ENCODE results near the gene WDR7.

Gene WDR7

GRCh38 chr18:56861244-56861643 is 210.1 kb downstream of the WDR7 start:
- Histone ChIP-seq H3K4ac (ENCODE audit: low read depth, low read length) (no peak overlapping the region), H2BK120ac (ENCODE audit: low read depth, low read length) (no peak overlapping the region), H3K4me1 (ENCODE audit: control insufficient read depth, low read depth, low read length) (no peaks in the 10 kb centered on the region), H3K4me2 (ENCODE audit: low read length) (no peak overlapping the region), H3K18ac (ENCODE audit: low read length) (no peak overlapping the region), H2BK15ac (replicated peaks; ENCODE audit: low read depth) (no peak overlapping the region), H3K27ac (ENCODE audit: low read depth, low read length) (no peak overlapping the region), H3K56ac (ENCODE audit: low read length) (no peak overlapping the region), H3K79me2 (ENCODE audit: control insufficient read depth, insufficient read depth, low read length) (no peaks in the 10 kb centered on the region), H2BK5ac (ENCODE audit: low read length) (no peak overlapping the region), H3K27me3 (ENCODE audit: insufficient read depth, low read length, poor library complexity) (no peaks in the 10 kb centered on the region), H3K9ac (ENCODE audit: low read length) (no peak overlapping the region), H3K23ac (ENCODE audit: low read length) (no peak overlapping the region), H2AK5ac (ENCODE audit: low read length) (no peak overlapping the region), H4K5ac (ENCODE audit: low read length) (no peak overlapping the region), H3K79me1 (ENCODE audit: low read length) (no peaks in the 10 kb centered on the region), H3K4me3 (ENCODE audit: low read length) (no peak overlapping the region), H4K8ac (ENCODE audit: low read depth, low read length) (no peak overlapping the region), H3K36me3 (ENCODE audit: control insufficient read depth, insufficient read depth, low read length) (no peaks in the 10 kb centered on the region)
- WGBS (ENCODE audit: extremely low coverage, insufficient coverage, low lambda C conversion rate): no CpG with 5 or more reads among the region's 6 CpGs
- DNase-seq: no peak

- H4K5ac ChIP-seq (ENCODE audit: low read length): no peak overlapping the region
- H3K27me3 ChIP-seq (ENCODE audit: insufficient read depth, low read length, poor library complexity): no peaks in the 10 kb centered on the region
- peaks cover 6% of the 10 kb centered on the region for H3K4me1 ChIP-seq (ENCODE audit: control insufficient read depth, low read depth, low read length)
- no peaks in the 10 kb centered on the region for H3K36me3 ChIP-seq (ENCODE audit: control insufficient read depth, insufficient read depth, low read length)
- H3K79me2 ChIP-seq (ENCODE audit: control insufficient read depth, insufficient read depth, low read length): no peaks in the 10 kb centered on the region
- no peak overlapping the region for H2AK5ac ChIP-seq (ENCODE audit: low read length)
- H2BK5ac ChIP-seq (ENCODE audit: low read length): no peak overlapping the region
- no peak overlapping the region for H3K4me3 ChIP-seq (ENCODE audit: low read length)
- no peak overlapping the region for H2BK120ac ChIP-seq (ENCODE audit: low read depth, low read length)
- no peak overlapping the region for H4K8ac ChIP-seq (ENCODE audit: low read depth, low read length)
- no peak overlapping the region for H3K9ac ChIP-seq (ENCODE audit: low read length)
- no peak overlapping the region for H3K23ac ChIP-seq (ENCODE audit: low read length)
- no peak overlapping the region for H3K4ac ChIP-seq (ENCODE audit: low read depth, low read length)
- H3K56ac ChIP-seq (ENCODE audit: low read length): no peak overlapping the region
- no peak overlapping the region for H3K18ac ChIP-seq (ENCODE audit: low read length)
- peak; percentile 51 for DNase-seq
- no peak overlapping the region for H3K27ac ChIP-seq (ENCODE audit: low read depth, low read length)
- H2BK15ac ChIP-seq (replicated peaks; ENCODE audit: low read depth): no peak overlapping the region
- no peak overlapping the region for H3K4me2 ChIP-seq (ENCODE audit: low read length)
- WGBS (ENCODE audit: extremely low coverage, insufficient coverage, low lambda C conversion rate): no CpG with 5 or more reads among the region's 2 CpGs
- no peaks in the 10 kb centered on the region for H3K79me1 ChIP-seq (ENCODE audit: low read length)
These were observed 218.1 kb downstream of the WDR7 start for GRCh38 chr18:56869189-56869777.

- no peak overlapping the region for H3K9ac ChIP-seq (ENCODE audit: low read length)
- no peak overlapping the region for H4K8ac ChIP-seq (ENCODE audit: low read depth, low read length)
- DNase-seq: no peak
- H3K18ac ChIP-seq (ENCODE audit: low read length): no peak overlapping the region
- peaks cover 6% of the 10 kb centered on the region for H3K4me1 ChIP-seq (ENCODE audit: control insufficient read depth, low read depth, low read length)
- H3K27ac ChIP-seq (ENCODE audit: low read depth, low read length): no peak overlapping the region
- no peak overlapping the region for H4K5ac ChIP-seq (ENCODE audit: low read length)
- H3K4me3 ChIP-seq (ENCODE audit: low read length): no peak overlapping the region
- no peak overlapping the region for H2BK120ac ChIP-seq (ENCODE audit: low read depth, low read length)
- H3K4ac ChIP-seq (ENCODE audit: low read depth, low read length): no peak overlapping the region
- WGBS (ENCODE audit: extremely low coverage, insufficient coverage, low lambda C conversion rate): no CpG with 5 or more reads among the region's 2 CpGs
- no peaks in the 10 kb centered on the region for H3K27me3 ChIP-seq (ENCODE audit: insufficient read depth, low read length, poor library complexity)
- H3K4me2 ChIP-seq (ENCODE audit: low read length): no peak overlapping the region
- H2BK15ac ChIP-seq (replicated peaks; ENCODE audit: low read depth): no peak overlapping the region
- H3K56ac ChIP-seq (ENCODE audit: low read length): no peak overlapping the region
- H3K79me2 ChIP-seq (ENCODE audit: control insufficient read depth, insufficient read depth, low read length): no peaks in the 10 kb centered on the region
- H2BK5ac ChIP-seq (ENCODE audit: low read length): no peak overlapping the region
- H2AK5ac ChIP-seq (ENCODE audit: low read length): no peak overlapping the region
- H3K79me1 ChIP-seq (ENCODE audit: low read length): no peaks in the 10 kb centered on the region
- no peaks in the 10 kb centered on the region for H3K36me3 ChIP-seq (ENCODE audit: control insufficient read depth, insufficient read depth, low read length)
- H3K23ac ChIP-seq (ENCODE audit: low read length): no peak overlapping the region
These were observed 219.8 kb downstream of the WDR7 start for GRCh38 chr18:56870982-56871381.

GRCh38 chr18:56872140-56872539 is 221.0 kb downstream of the WDR7 start:
- H4K8ac ChIP-seq (ENCODE audit: low read depth, low read length): no peak overlapping the region
- no peaks in the 10 kb centered on the region for H3K27me3 ChIP-seq (ENCODE audit: insufficient read depth, low read length, poor library complexity)
- no peak overlapping the region for H3K56ac ChIP-seq (ENCODE audit: low read length)
- H3K27ac ChIP-seq (ENCODE audit: low read depth, low read length): no peak overlapping the region
- no peak overlapping the region for H3K23ac ChIP-seq (ENCODE audit: low read length)
- H4K5ac ChIP-seq (ENCODE audit: low read length): no peak overlapping the region
- no peak overlapping the region for H3K18ac ChIP-seq (ENCODE audit: low read length)
- no peak overlapping the region for H2BK15ac ChIP-seq (replicated peaks; ENCODE audit: low read depth)
- H3K4ac ChIP-seq (ENCODE audit: low read depth, low read length): no peak overlapping the region
- H3K79me1 ChIP-seq (ENCODE audit: low read length): no peaks in the 10 kb centered on the region
- H2BK120ac ChIP-seq (ENCODE audit: low read depth, low read length): no peak overlapping the region
- no peaks in the 10 kb centered on the region for H3K36me3 ChIP-seq (ENCODE audit: control insufficient read depth, insufficient read depth, low read length)
- peaks cover 6% of the 10 kb centered on the region for H3K4me1 ChIP-seq (ENCODE audit: control insufficient read depth, low read depth, low read length)
- H3K4me2 ChIP-seq (ENCODE audit: low read length): no peak overlapping the region
- no peak overlapping the region for H2BK5ac ChIP-seq (ENCODE audit: low read length)
- H3K79me2 ChIP-seq (ENCODE audit: control insufficient read depth, insufficient read depth, low read length): no peaks in the 10 kb centered on the region
- H3K9ac ChIP-seq (ENCODE audit: low read length): no peak overlapping the region
- DNase-seq: no peak
- no CpG with 5 or more reads among the region's 1 CpG for WGBS (ENCODE audit: extremely low coverage, insufficient coverage, low lambda C conversion rate)
- no peak overlapping the region for H3K4me3 ChIP-seq (ENCODE audit: low read length)
- no peak overlapping the region for H2AK5ac ChIP-seq (ENCODE audit: low read length)

GRCh38 chr18:56873441-56874140 is 222.4 kb downstream of the WDR7 start:
- Histone ChIP-seq H3K4me3 (ENCODE audit: low read length) (no peak overlapping the region), H2AK5ac (ENCODE audit: low read length) (no peak overlapping the region), H4K8ac (ENCODE audit: low read depth, low read length) (peak overlapping the region; percentile 65), H3K27me3 (ENCODE audit: insufficient read depth, low read length, poor library complexity) (no peaks in the 10 kb centered on the region), H3K79me2 (ENCODE audit: control insufficient read depth, insufficient read depth, low read length) (no peaks in the 10 kb centered on the region), H3K4me2 (ENCODE audit: low read length) (peak overlapping the region; percentile 6), H3K4ac (ENCODE audit: low read depth, low read length) (no peak overlapping the region), H2BK15ac (replicated peaks; ENCODE audit: low read depth) (no peak overlapping the region), H3K27ac (ENCODE audit: low read depth, low read length) (peak overlapping the region; percentile 36), H4K5ac (ENCODE audit: low read length) (no peak overlapping the region), H3K18ac (ENCODE audit: low read length) (peak overlapping the region; percentile 53), H3K23ac (ENCODE audit: low read length) (no peak overlapping the region), H2BK5ac (ENCODE audit: low read length) (no peak overlapping the region), H3K4me1 (ENCODE audit: control insufficient read depth, low read depth, low read length) (peaks cover 6% of the 10 kb centered on the region), H2BK120ac (ENCODE audit: low read depth, low read length) (no peak overlapping the region), H3K79me1 (ENCODE audit: low read length) (no peaks in the 10 kb centered on the region), H3K36me3 (ENCODE audit: control insufficient read depth, insufficient read depth, low read length) (no peaks in the 10 kb centered on the region), H3K9ac (ENCODE audit: low read length) (no peak overlapping the region), H3K56ac (ENCODE audit: low read length) (no peak overlapping the region)
- no CpG with 5 or more reads among the region's 6 CpGs for WGBS (ENCODE audit: extremely low coverage, insufficient coverage, low lambda C conversion rate)
- peak; percentile 73 for DNase-seq

GRCh38 chr18:56878711-56879110 is 227.6 kb downstream of the WDR7 start:
- Histone ChIP-seq H3K4ac (ENCODE audit: low read depth, low read length) (no peak overlapping the region), H3K23ac (ENCODE audit: low read length) (no peak overlapping the region), H3K56ac (ENCODE audit: low read length) (no peak overlapping the region), H3K4me2 (ENCODE audit: low read length) (no peak overlapping the region), H3K27ac (ENCODE audit: low read depth, low read length) (no peak overlapping the region), H4K8ac (ENCODE audit: low read depth, low read length) (no peak overlapping the region), H3K27me3 (ENCODE audit: insufficient read depth, low read length, poor library complexity) (no peaks in the 10 kb centered on the region), H3K79me2 (ENCODE audit: control insufficient read depth, insufficient read depth, low read length) (no peaks in the 10 kb centered on the region), H3K9ac (ENCODE audit: low read length) (no peak overlapping the region), H2BK15ac (replicated peaks; ENCODE audit: low read depth) (no peak overlapping the region), H4K5ac (ENCODE audit: low read length) (no peak overlapping the region), H2AK5ac (ENCODE audit: low read length) (no peak overlapping the region), H2BK5ac (ENCODE audit: low read length) (no peak overlapping the region), H2BK120ac (ENCODE audit: low read depth, low read length) (no peak overlapping the region), H3K79me1 (ENCODE audit: low read length) (no peaks in the 10 kb centered on the region), H3K4me1 (ENCODE audit: control insufficient read depth, low read depth, low read length) (peaks cover 6% of the 10 kb centered on the region), H3K4me3 (ENCODE audit: low read length) (no peak overlapping the region), H3K36me3 (ENCODE audit: control insufficient read depth, insufficient read depth, low read length) (no peaks in the 10 kb centered on the region), H3K18ac (ENCODE audit: low read length) (no peak overlapping the region)
- DNase-seq: no peak
- no CpG with 5 or more reads among the region's 4 CpGs for WGBS (ENCODE audit: extremely low coverage, insufficient coverage, low lambda C conversion rate)

All from mesendoderm (in vitro differentiated cells).